OCI-M2 (cell line): Measurements from ENCODE around the gene KIAA1671.
"Not testable (repeated sequence)": the region's sequence is repeated elsewhere in the genome, so short reads cannot be mapped to it uniquely, and the experiment has no call there.

Source experiments
- DNase-seq: peaks from one replicate; lab custom pipeline; 2025; ENCODE audit not compliant: unreplicated experiment; lab: John Stamatoyannopoulos, UW

KIAA1671 gene

DNA sequence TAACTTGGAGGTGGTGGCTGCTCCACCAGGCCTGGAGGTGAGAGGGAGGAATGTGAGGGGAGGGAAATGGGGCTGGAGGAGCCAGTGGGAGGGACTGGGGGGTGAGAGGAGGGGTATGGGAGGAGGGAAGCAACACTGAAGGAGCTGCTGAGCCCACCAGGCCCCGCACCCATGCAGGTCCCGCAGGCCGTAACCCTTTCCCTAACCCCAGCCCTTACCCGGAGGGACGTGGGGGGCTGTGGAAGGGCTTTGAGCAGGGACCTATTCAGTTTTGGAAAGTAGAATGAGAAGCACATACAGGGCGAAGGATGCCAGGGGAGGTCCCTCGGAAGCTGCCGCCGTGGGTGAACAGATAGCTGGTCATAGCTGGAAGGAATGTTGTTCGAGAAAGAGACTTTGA, 213.3 kb downstream of the KIAA1671 start:
- no peak for DNase-seq

DNA sequence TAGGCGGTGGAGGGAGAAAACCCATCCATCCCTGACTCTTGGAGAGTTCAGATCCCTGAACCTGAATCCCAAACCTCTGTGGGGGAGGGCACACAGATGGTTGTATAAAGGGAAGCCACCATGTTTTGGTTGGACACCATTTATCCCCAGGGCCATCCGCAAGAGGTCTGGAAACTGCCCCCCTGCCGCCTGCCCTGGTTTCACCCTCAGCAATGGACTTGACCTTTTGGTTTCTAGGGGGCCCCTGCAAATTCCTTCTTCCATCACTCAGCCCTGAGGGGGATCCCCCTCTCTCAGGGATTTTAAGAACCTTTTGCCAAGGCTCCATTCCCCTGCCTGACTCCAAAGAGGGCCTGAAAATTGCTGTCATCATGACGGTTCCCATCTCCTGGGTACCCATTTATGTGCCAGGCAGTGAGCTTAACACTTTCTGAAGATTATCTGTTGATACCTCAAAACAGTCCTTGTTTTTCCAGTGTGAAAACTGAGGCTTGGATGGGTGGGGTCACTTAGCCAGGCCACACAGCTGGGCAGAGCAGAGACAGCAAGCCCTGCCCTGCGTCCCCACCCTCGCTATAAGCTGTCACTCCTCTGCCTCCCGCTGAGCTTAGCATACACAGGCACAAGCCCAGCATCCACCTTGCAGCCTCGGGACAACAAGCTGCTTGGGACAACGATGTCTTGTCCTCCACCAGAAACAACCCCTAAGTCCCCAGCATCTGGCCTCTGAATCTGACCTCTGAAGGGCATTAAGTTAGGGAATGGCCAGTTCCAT, 213.9 kb downstream of the KIAA1671 start:
- DNase-seq, result no peak

DNA sequence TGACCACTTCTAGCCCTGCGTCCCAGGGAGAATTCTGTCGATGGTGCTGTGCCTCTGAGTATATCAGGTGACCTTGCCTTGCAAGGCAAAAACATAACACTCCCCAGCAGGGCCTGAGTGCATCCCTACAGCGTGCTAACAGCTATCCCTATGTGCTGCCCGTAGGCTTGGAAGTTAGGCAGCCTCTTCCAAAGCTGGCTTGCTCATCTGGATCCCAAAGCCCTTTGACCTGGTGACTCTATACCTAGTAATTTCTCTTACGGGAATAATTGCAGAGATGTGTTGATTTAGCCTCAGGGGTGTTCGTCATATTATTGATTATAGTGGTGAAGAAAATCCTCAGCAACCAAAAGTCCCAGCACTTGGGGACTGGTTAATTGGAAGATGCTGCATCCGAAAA, 214.6 kb downstream of the KIAA1671 start:
- DNase-seq, result no peak

DNA sequence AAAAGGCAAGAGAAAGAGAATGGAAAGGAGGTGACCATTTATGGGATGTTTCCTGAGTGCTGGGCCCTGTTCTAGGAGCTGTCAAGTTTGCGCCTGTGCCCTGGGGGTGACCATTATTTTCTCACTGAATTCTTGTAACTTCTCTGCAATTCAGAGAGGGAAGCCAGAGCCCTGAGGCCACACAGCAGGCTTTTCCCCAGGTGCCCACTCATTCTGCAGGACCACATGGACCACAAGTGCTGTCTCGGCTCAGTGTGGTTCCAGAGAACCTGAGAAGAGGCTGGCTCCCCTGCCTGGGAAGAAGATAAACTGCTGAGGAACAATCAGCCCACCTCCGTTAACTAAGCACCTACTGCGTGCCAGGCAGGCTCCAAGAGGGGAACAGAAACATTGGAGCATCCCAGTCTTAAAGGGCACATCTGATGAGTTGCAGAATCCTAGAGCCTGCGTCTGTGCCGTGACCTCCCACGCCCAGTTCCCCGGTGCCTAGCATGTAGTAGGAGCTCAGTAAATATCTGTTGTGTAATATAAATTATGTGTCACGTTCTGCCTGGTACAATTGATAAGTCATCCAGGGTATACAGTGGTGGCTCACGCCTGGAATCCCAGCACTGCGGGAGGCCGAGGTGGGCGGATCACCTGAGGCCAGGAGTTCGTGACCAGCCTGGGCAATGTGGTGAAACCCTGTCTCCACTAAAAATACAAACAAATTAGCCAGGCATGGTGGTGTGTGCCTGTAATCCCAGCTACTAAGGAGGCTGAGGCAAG, 215.5 kb downstream of the KIAA1671 start:
- DNase-seq, result no peak

DNA sequence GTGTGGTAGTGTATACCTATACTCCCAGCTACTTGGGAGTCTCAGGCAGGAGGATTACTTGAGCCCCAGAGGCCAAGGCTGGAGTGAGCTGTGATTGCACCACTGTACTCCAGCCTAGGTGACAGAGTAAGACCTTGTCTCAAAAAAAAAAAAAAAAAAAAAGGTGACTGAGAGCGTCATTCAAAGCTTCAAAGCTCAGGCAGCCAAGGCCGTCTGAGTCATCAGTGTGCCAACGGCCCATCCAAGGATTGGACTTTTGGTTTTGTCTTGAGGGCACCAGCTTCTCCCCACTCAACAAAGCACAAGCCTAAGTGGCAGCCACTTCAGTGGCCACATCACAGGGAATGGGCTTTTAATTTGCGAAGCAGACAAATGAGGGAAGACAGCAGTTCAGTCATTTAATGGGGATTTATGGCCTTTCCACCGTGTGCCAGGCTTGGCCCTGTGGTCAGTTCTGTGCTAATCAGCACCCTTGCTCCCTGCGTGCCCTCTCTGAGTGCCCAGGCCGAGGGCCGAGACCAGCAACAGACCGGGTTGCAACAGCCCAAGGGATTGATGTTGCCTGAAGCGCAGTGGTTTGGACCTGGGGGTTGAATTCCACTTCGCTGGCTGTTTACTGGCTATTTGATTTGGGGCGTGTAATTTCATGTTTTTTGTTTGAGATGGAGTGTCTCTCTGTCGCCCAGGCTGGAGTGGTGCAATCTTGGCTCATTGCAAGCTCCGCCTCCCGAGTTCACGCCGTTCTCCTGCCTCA, 216.9 kb downstream of the KIAA1671 start:
- no peak for DNase-seq

DNA sequence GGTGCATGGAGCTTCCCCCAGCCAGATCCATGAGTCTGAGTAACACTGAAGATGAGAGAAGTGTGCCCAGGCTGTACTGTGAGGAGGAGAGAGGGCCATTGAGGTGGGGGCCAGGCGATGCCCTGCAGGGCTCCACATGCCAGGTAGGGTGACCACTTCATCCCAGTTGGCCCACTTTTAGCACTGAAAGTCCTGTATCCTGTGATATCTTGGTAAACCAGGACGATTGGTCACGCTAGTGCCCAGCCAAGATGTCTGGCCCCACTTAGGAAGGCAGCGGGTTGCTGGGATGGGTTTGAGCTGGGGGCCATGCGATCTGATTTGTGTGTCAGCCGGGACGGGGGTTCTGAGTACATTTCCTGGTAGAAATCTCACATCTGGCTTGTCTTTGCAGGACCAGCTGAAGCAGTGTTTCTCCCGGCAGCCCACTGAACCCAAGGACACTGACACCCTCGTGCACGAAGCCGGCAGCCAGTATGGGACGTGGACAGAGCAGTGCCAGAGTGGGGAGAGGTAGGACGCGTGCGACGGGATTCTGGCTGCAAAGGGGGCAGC, 218.0 kb downstream of the KIAA1671 start:
- no peak for DNase-seq

DNA sequence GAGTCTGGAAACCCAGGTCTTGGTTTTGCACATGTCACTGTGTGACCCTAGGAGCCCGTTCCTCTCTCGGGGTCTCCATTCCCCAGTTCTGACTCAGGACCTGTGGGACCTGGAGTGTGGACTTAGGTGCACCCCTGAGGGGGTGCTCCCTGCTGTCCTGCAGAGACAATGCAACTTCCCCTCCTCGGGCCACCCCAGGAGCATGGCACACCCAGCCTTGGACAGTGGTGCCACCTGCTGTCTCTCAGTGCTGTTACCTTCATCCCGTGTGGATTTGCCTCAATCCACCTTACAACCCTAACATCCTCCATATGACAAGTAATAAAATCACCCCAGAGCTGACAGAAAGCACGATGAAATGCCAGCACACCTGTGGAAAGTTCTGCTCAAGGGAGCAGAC, 219.6 kb downstream of the KIAA1671 start:
- no peak for DNase-seq

DNA sequence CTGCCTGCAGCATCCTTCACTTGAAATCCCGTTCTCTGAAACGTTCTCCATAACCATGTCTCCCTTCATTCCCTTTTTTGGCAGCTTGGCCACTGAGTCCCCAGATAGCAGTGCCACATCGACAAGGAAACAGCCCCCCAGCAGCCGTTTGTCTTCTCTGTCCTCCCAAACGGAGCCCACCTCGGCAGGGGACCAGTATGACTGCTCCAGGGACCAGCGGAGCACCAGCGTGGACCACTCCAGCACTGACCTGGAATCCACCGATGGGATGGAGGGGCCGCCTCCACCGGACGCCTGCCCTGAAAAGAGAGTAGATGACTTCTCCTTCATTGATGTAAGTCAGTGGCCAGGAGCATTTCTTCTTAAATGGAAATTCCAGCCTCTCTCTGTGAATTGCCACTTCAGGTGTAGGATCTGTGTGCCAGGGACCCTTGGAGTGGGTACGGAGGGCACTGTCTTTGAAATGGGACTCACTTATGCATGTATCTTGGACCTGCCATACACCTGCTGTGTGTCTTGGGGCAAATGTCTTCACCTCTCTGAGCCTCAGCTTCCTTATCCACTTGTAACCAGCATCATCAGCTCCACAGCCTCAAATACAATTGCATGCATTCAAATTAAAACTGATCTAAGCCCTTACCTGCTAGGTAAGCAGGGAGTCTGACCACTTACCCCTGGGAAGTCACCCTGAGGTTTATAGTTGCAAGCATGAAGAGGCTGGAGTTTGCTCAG, 221.8 kb downstream of the KIAA1671 start:
- no peak for DNase-seq

DNA sequence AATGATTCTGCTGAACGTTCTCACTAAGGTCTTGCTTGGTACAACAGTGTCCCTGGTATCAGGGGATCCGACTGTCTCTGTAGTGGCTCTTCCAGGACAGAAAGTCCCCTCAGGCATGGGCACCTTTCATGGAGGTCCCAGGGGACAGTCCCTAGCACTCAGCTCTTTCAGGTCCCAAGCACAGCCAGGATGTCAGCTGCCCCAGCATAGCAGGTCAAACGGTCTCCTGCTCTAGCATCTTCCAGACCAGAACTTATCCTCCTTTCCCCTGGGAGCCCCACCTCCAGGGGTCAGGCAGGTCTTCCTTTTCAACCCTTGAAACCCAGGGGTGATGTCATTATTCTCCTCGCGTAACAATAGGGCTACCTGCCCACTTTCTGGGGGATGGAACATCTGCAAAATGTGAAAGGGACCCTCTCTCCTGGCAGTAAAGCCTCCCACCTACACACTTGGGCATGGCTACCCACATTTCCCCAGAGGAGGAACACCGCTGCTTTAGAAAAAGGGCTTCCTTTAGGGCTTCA, 222.4 kb downstream of the KIAA1671 start:
- no peak for DNase-seq

DNA sequence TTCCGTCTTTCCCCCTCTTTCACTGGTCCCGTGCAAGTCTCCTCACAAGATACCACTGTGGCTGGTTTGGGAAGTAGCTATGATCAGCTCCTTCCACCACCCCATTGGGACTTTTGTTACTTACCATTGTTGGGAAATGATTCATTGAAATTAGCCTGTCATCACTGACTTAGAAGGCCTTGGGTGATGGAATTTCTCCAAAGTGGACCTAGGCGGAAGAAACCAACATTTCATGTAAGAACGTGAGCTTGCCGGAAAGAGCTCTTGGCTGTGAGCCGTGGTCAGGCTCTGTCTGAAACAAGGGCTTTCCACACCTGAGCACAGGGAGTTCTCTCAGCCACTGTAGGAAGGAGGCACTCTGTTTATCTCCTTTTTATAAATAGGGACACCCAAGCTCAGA, 223.7 kb downstream of the KIAA1671 start:
- no peak for DNase-seq

DNA sequence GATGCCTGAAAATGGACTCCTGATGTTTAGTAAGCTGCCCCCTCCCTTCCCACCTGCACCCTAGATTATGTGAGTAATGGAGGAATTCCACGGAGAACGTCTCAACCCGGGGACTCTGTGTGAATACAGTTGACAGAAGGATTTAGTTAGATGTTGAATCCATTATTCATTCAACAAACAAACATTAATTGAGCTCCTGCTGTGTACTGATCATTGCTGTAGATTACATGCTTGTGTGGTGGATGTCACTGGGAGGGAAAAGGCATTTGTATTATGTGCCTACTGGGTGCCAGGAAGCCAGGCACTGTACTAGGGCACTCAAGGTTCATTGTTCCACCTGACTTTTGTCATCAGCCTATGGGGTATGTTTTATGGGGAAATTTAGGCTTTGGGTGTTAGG, 224.3 kb downstream of the KIAA1671 start:
- DNase-seq, result no peak

DNA sequence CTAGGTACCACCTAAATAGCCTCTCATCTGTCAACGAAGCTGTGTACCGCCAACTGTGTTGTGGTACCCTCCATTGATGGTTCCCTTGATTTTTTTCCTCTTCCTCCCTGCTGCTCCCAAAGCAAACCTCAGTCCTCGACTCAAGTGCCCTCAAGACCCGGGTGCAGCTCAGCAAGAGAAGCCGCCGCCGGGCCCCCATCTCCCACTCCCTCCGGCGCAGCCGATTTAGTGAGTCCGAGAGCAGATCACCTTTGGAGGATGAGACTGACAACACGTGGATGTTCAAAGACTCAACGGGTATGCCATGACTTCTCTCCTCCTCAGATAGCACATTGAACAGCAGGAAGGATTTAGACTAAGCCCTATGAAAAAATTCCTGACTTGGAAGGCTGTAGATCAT, 224.7 kb downstream of the KIAA1671 start:
- no peak for DNase-seq

DNA sequence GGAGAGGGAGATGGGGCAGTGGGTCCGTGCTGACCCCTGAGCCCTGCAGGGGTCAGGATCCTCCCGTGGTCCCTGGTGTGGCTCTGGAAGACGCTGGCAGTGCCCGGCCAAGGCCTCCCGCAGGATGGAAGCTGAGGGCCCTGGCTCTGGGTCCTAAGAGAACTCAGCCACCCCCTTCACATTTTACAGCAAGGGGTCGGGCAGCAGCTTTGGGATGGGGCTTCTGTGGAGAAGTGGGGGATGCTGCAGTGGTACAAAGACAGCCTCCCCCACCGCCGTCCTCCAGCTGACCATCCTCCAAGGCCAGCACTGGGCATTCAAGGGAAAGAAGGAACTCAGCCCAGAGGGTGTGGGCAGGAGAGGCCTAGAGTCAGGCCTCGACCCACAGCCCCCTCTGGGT, 225.4 kb downstream of the KIAA1671 start:
- DNase-seq, result no peak

DNA sequence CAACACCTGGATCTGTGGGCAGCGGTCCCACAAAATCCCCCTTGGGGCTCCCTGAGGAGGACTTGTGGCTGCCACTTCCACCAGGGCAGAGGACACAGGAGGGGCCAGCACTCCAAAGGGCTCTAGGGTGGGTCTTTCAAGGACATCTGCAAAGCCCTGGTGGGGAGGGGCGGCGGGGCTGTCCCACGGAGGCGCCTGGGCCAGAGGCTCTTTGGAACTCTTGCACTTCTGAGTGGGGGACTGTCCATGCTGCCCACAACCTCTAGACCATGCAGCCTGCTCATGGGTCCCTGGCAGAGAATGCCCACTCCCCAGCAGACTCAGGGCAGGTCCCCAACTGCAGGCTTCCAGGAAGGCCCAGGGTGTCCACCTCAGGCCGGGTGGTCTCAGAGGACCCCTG, 225.8 kb downstream of the KIAA1671 start:
- DNase-seq, result not testable (repeated sequence)

DNA sequence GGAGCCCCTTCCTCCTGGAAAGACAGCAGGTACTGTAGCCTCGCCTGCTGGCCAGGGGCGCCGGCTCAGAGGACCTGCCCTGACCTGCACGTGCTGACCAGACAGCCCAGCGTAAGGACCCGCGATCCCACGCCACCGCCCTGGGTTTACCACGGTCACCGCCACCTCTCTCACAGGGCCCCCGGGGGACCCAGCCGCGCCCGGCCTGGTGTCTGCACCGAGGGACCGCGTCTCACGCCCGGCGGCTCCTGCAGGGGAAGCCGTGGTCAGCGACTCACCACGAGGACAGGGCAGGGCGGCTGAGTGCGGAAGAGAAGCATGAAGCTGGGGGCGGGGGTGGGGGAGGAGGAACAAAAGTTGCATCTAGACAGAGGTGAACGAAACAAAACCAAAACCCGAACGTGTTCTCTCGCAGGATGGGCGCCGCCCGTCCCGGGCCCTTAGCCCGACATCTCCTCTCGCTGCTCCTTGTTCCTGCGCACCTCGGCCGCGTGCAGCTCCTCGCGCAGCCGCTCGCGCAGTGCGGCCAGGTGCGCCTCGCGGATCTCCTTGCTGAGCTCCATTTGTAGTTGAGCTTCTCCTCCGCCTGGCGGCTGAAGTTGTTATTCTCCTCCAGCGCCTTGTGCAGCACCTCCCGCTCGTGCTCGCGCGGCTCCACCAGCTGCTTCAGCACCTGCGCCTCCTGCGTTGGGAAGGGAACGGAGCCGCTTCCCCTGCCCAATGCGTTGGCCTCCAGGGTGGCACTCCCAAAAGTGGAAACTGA, 226.5 kb downstream of the KIAA1671 start:
- not testable (repeated sequence) for DNase-seq

DNA sequence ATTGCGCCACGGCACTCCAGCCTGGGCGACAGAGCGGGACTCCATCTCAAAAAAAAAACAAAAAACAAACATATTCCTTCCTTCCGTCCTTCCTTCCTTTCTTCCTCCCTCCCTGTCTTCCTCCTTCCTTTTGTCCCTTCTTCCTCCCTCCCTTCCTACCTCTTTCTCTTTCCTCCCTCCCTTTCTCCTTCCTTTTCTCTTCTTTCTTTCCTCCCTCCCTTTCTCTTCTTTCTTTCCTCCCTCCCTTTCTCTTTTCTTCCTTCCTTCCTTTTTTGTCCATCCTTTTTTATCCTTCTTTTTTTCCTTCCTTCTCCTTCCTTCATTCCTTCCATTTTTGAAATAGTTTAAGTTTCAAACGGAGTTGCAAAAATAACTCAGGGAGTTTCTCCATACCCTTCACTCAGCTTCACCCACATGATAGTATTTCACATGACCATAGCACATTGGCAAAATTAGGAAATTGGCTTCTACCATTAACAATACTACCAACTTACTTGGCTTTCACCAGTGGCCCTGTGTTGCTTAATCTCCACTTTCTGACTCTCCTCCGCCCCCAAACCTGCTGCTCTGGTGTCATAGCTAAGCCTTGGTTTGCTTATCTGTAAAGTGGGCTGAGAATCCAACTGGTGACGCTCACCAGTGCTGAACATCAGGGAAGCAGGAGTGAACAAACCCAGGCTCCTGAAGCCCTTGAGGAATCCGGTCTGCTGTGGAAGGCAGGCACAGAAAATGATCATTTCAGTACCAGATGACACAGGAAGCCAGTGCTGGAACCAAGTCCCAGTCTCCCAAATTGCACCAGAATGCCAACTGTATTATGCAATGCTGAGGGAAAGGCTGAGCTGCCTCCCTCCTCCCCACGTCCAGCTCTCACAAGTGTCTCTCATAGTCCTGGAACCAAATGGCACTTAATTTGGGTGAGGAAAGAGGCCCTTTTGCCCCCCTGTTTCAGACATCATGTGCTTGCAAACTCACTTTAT, 229.9 kb downstream of the KIAA1671 start:
- no peak for DNase-seq

DNA sequence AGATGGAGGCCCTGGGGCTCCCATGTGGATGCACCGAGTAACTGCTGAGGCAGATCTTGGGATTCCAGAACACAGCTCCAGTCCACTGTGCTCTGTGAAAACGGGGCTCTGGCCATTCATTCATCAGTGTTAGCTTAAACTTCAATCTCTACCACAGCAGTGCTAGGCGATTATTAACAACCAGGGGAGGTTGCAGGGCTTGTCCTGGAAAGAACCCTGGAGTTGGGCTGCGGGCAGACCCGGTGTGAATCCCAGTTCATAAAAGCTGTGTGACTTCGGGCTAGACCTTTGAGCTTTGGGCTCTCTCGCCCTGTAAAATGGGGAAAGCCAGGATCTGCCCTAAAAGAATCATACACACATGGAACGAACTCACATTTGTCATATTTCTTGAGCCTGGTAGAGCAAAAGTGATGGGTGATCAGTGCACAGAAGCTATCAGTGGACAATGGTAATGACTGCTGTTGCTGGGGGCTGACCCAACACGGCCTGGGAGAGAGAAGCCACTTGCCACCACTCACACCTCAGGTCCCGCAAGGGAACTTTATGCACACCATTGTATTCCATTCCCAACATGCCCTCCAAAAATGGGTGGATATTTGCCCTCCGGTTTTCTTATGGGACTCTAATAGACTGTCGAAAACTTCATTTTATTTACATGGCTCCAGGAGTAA, 231.6 kb downstream of the KIAA1671 start:
- no peak for DNase-seq

DNA sequence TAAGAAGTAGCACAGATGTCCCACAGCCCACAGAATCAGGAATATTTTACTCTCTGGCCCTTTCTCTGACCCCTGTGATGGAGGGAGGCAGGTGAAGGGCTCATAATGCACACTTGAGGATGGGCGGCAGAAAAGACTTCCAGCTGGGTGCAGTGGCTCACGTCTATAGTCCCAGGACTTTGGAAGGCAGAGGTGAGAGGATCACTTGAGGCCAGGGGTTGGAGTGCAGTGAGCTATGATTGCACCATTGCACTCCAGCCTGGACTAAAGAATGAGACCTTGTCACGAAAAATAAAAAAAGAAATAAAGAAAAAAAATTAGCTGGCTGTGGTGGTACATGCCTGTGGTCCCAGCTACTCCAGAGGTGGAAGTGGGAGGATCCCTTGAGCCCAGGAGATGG, 233.6 kb downstream of the KIAA1671 start:
- no peak for DNase-seq
